Suprapubic skin (tissue), 4 donors: ENCODE results near the gene INAVA. TPM values are rescaled to one million over a fixed set of nuclear protein-coding genes. Genes with fewer than 3 reads are reported as not detected.

Experiments
- DNase-seq, 2 donors: peaks; one replicate each; pipeline ENCODE4 v3.0.0-alpha.2; 2019; ENCODE audit warnings: low spot score in 2 of 2
- H3K27ac ChIP-seq: fragments of 200-600 bp; sonication (generic); one replicate; pipeline ENCODE4 v1.5.1; 2019
- H3K27me3 ChIP-seq: fragments of 200-600 bp; sonication (generic); one replicate; pipeline ENCODE4 v1.5.1; 2019
- H3K36me3 ChIP-seq: fragments of 200-600 bp; sonication (generic); one replicate; pipeline ENCODE4 v1.5.1; 2019
- H3K4me1 ChIP-seq: fragments of 200-600 bp; sonication (generic); one replicate; pipeline ENCODE4 v1.5.1; 2019
- H3K4me3 ChIP-seq: fragments of 200-600 bp; sonication (generic); one replicate; pipeline ENCODE4 v1.5.1; 2019; ENCODE audit warnings: mild to moderate bottlenecking
- H3K9me3 ChIP-seq: fragments of 200-600 bp; sonication (generic); one replicate; pipeline ENCODE4 v1.5.1; 2019
- CTCF ChIP-seq, 2 donors: fragments of 200-600 bp in 1 of 2; fragments of 450-650 bp in 1 of 2; sonication (generic) in 1 of 2; IDR thresholded peaks; one replicate each; pipeline ENCODE4 v1.5.1; 2016 to 2019; ENCODE audit warnings: antibody characterized with exemption in 2 of 2, mild to moderate bottlenecking in 1 of 2, moderate library complexity in 1 of 2
- EP300 ChIP-seq: sonication (generic); formaldehyde crosslinking; IDR thresholded peaks from one replicate; pipeline ENCODE4 v1.6.1; 2017; ENCODE audit warnings: antibody characterized with exemption
- POLR2A ChIP-seq, 2 donors: fragments of 450-650 bp; IDR thresholded peaks; one replicate each; pipeline ENCODE4 v1.6.1; 2017; ENCODE audit warnings: antibody characterized with exemption in 2 of 2, mild to moderate bottlenecking in 2 of 2, moderate library complexity in 2 of 2
- POLR2AphosphoS5 ChIP-seq, 3 donors: sonication (generic); formaldehyde crosslinking; IDR thresholded peaks; one replicate each; pipeline ENCODE4 v1.6.1; 2017; ENCODE audit warnings: antibody characterized with exemption in 3 of 3
- WGBS: methylation state at CpG from one replicate; pipeline ENCODE4 v1.1.5; 2018; 5-methylcytosine and 5-hydroxymethylcytosine counted together
- total RNA-seq, 4 donors: library from RNA; depleted of rRNA; stranded (reverse); fragments of >200 nt; gene quantifications; one replicate each; pipeline ENCODE4 v1.1.0, GENCODE V29; 2016

INAVA gene
- total RNA-seq, 4 donors from 2014 or later, result 110 to 137 (median 117) TPM

- no peaks in the 10 kb centered on the region for H3K9me3 ChIP-seq
- H3K27ac ChIP-seq, result no peak overlapping the region
- H3K4me1 ChIP-seq, result peaks cover 11% of the 10 kb centered on the region
- peaks cover 36% of the 10 kb centered on the region for H3K27me3 ChIP-seq
- DNase-seq, result no peak
- WGBS, result 82% methylated on average over 6 of the region's 6 CpGs
- no peak overlapping the region for H3K4me3 ChIP-seq
- no peaks in the 10 kb centered on the region for H3K36me3 ChIP-seq
- TF ChIP-seq POLR2AphosphoS5 (IDR thresholded peaks at IDR 0.05) (no peak), EP300 (no peak), CTCF (IDR thresholded peaks at IDR 0.05) (no peak)
Measured at GRCh38 chr1:200877839-200878551, 16.7 kb upstream of the INAVA start.

GRCh38 chr1:200880212-200880611 lies 14.5 kb upstream of the INAVA start:
- H3K36me3 ChIP-seq, result no peaks in the 10 kb centered on the region
- H3K4me3 ChIP-seq, result no peak overlapping the region
- no peak for DNase-seq
- TF ChIP-seq CTCF (IDR thresholded peaks at IDR 0.05), result no peak
- no peak for TF ChIP-seq POLR2AphosphoS5 (IDR thresholded peaks at IDR 0.05)
- no peak for TF ChIP-seq EP300
- no peak for TF ChIP-seq POLR2A (IDR thresholded peaks at IDR 0.05)
- no peaks in the 10 kb centered on the region for H3K4me1 ChIP-seq
- peaks cover 20% of the 10 kb centered on the region for H3K27me3 ChIP-seq
- WGBS, result 50% methylated on average over 3 of the region's 3 CpGs
- no peaks in the 10 kb centered on the region for H3K9me3 ChIP-seq
- H3K27ac ChIP-seq, result no peak overlapping the region

GRCh38 chr1:200883118-200883517 lies 11.6 kb upstream of the INAVA start:
- H3K27me3 ChIP-seq, result peaks cover 7% of the 10 kb centered on the region
- no peaks in the 10 kb centered on the region for H3K9me3 ChIP-seq
- TF ChIP-seq POLR2AphosphoS5 (IDR thresholded peaks at IDR 0.05), result no peak
- no peak for TF ChIP-seq POLR2A (IDR thresholded peaks at IDR 0.05)
- TF ChIP-seq EP300, result no peak
- no peak for TF ChIP-seq CTCF (IDR thresholded peaks at IDR 0.05)
- H3K27ac ChIP-seq, result no peak overlapping the region
- H3K4me3 ChIP-seq, result no peak overlapping the region
- peak in 1 of 2 donors; percentile 13 for DNase-seq
- H3K4me1 ChIP-seq, result no peaks in the 10 kb centered on the region
- 87% methylated on average over 3 of the region's 3 CpGs for WGBS
- no peaks in the 10 kb centered on the region for H3K36me3 ChIP-seq

GRCh38 chr1:200885623-200886402 lies 8.9 kb upstream of the INAVA start:
- no peak overlapping the region for H3K4me3 ChIP-seq
- DNase-seq, result no peak
- H3K27ac ChIP-seq, result no peak overlapping the region
- peaks cover 1% of the 10 kb centered on the region for H3K4me1 ChIP-seq
- peaks cover 19% of the 10 kb centered on the region for H3K27me3 ChIP-seq
- H3K36me3 ChIP-seq, result no peaks in the 10 kb centered on the region
- no peak for TF ChIP-seq EP300
- no peak for TF ChIP-seq POLR2A (IDR thresholded peaks at IDR 0.05)
- TF ChIP-seq POLR2AphosphoS5 (IDR thresholded peaks at IDR 0.05), result no peak
- TF ChIP-seq CTCF (IDR thresholded peaks at IDR 0.05), result no peak
- WGBS, result 89% methylated on average over 6 of the region's 6 CpGs
- no peaks in the 10 kb centered on the region for H3K9me3 ChIP-seq

GRCh38 chr1:200886594-200886993 lies 8.1 kb upstream of the INAVA start:
- no peaks in the 10 kb centered on the region for H3K36me3 ChIP-seq
- peaks cover 9% of the 10 kb centered on the region for H3K4me1 ChIP-seq
- H3K27me3 ChIP-seq, result peaks cover 25% of the 10 kb centered on the region
- no peak for DNase-seq
- TF ChIP-seq CTCF (IDR thresholded peaks at IDR 0.05), result no peak
- no peak for TF ChIP-seq EP300
- no peak for TF ChIP-seq POLR2A (IDR thresholded peaks at IDR 0.05)
- TF ChIP-seq POLR2AphosphoS5 (IDR thresholded peaks at IDR 0.05), result no peak
- no peak overlapping the region for H3K4me3 ChIP-seq
- H3K9me3 ChIP-seq, result no peaks in the 10 kb centered on the region
- H3K27ac ChIP-seq, result no peak overlapping the region
- 88% methylated on average over 2 of the region's 2 CpGs for WGBS
